ENCODE results near the gene TGFBRAP1.

GRCh38 chr2:105235388-105236059 is 94.0 kb downstream of the TGFBRAP1 start:
- no peak for TF ChIP-seq POLR2AphosphoS5 (IDR thresholded peaks at IDR 0.05)
- TF ChIP-seq EP300 (IDR thresholded peaks at IDR 0.05): no peak

All from stomach (tissue), 4 donors.